H9 (cell line): ENCODE data around the gene SLC17A2. TPM values are rescaled to one million over a fixed set of nuclear protein-coding genes. Genes with fewer than 3 reads are reported as not detected.
A peak's percentile ranks its signal among the peaks of the same experiment; 100 is the strongest.

Source experiments
- DNase-seq: peaks from one replicate; pipeline ENCODE4 v3.0.0-alpha.2; 2017
- H2AFZ ChIP-seq: one replicate; pipeline ENCODE4 v1.6.1; 2013; ENCODE audit warnings: mild to moderate bottlenecking, low read length, control low read depth, moderate library complexity
- H2AK5ac ChIP-seq: 2 replicates; pipeline ENCODE4 v1.6.1; 2013; ENCODE audit warnings: low read length, control low read depth, mixed read lengths; ENCODE audit not compliant: insufficient read length
- H2BK120ac ChIP-seq: one replicate; pipeline ENCODE4 v1.6.1; 2013; ENCODE audit warnings: low read depth, mild to moderate bottlenecking, low read length, control low read depth, inconsistent platforms; ENCODE audit not compliant: poor library complexity, severe bottlenecking
- H2BK12ac ChIP-seq: 2 replicates; pipeline ENCODE4 v1.6.1; 2013; ENCODE audit warnings: low read length, control low read depth, mixed read lengths, low read depth; ENCODE audit not compliant: insufficient read length
- H2BK15ac ChIP-seq: 2 replicates; pipeline ENCODE4 v1.6.1; 2013; ENCODE audit warnings: low read depth, low read length, control low read depth
- H2BK20ac ChIP-seq: one replicate; pipeline ENCODE4 v1.6.1; 2013; ENCODE audit warnings: low read depth, mild to moderate bottlenecking, low read length, control low read depth, inconsistent platforms; ENCODE audit not compliant: poor library complexity, severe bottlenecking
- H2BK5ac ChIP-seq: 2 replicates; pipeline ENCODE4 v1.6.1; 2013; ENCODE audit warnings: low read length, control low read depth, mixed read lengths; ENCODE audit not compliant: insufficient read length
- H3K14ac ChIP-seq: 2 replicates; pipeline ENCODE4 v1.6.1; 2013; ENCODE audit warnings: low read length, control low read depth; ENCODE audit not compliant: insufficient read depth
- H3K18ac ChIP-seq: 2 replicates; pipeline ENCODE4 v1.6.1; 2013; ENCODE audit warnings: low read depth, mild to moderate bottlenecking, mixed read lengths, low read length, control low read depth; ENCODE audit not compliant: insufficient read length
- H3K23ac ChIP-seq: 2 replicates; pipeline ENCODE4 v1.6.1; 2013; ENCODE audit warnings: low read length, control low read depth, mixed read lengths, low read depth; ENCODE audit not compliant: insufficient read length
- H3K23me2 ChIP-seq: 2 replicates; pipeline ENCODE4 v1.6.1; 2013; ENCODE audit warnings: low read depth, mild to moderate bottlenecking, mixed read lengths, low read length, control low read depth; ENCODE audit not compliant: insufficient read length, poor library complexity, severe bottlenecking
- H3K27ac ChIP-seq: 2 replicates; pipeline ENCODE4 v1.5.1; 2013; ENCODE audit warnings: low read length, control low read depth, mixed read lengths, low read depth; ENCODE audit not compliant: insufficient read length
- H3K27me3 ChIP-seq: 2 replicates; pipeline ENCODE4 v1.6.1; 2013; ENCODE audit warnings: low read length, control low read depth, inconsistent platforms; ENCODE audit not compliant: insufficient read depth
- H3K4ac ChIP-seq: 2 replicates; pipeline ENCODE4 v1.6.1; 2013; ENCODE audit warnings: low read depth, mild to moderate bottlenecking, control low read depth, inconsistent platforms, low read length, moderate library complexity
- H3K4me1 ChIP-seq: 2 replicates; pipeline ENCODE4 v1.6.1; 2013; ENCODE audit warnings: low read length, control low read depth, inconsistent platforms; ENCODE audit not compliant: insufficient read depth
- H3K4me2 ChIP-seq: 2 replicates; pipeline ENCODE4 v1.6.1; 2013; ENCODE audit warnings: low read length, control low read depth, mixed read lengths; ENCODE audit not compliant: insufficient read length, insufficient read depth
- H3K56ac ChIP-seq: 2 replicates; pipeline ENCODE4 v1.6.1; 2013; ENCODE audit warnings: low read depth, mild to moderate bottlenecking, mixed read lengths, low read length, control low read depth; ENCODE audit not compliant: insufficient read length
- H3K79me1 ChIP-seq: 2 replicates; pipeline ENCODE4 v1.6.1; 2013; ENCODE audit warnings: low read depth, mild to moderate bottlenecking, moderate library complexity, low read length, control low read depth, inconsistent platforms; ENCODE audit not compliant: insufficient read depth, poor library complexity, severe bottlenecking
- H3K79me2 ChIP-seq: 2 replicates; pipeline ENCODE4 v1.6.1; 2013; ENCODE audit warnings: low read length, control low read depth, inconsistent platforms; ENCODE audit not compliant: insufficient read depth
- H3K9ac ChIP-seq: 2 replicates; pipeline ENCODE4 v1.6.1; 2013; ENCODE audit warnings: low read length, control low read depth, mixed read lengths; ENCODE audit not compliant: insufficient read length; ENCODE audit errors: extremely low read depth
- H3K9me3 ChIP-seq: one replicate; pipeline ENCODE4 v1.6.1; 2013; ENCODE audit warnings: low read depth, low read length, inconsistent platforms; ENCODE audit not compliant: control insufficient read depth
- H3T11ph ChIP-seq: one replicate; pipeline ENCODE4 v1.6.1; 2013; ENCODE audit warnings: mild to moderate bottlenecking, low read length, control low read depth, inconsistent platforms
- H4K20me1 ChIP-seq: one replicate; pipeline ENCODE4 v1.6.1; 2013; ENCODE audit not compliant: control insufficient read depth, insufficient read length, insufficient read depth
- H4K5ac ChIP-seq: 2 replicates; pipeline ENCODE4 v1.6.1; 2013; ENCODE audit warnings: low read depth, mild to moderate bottlenecking, mixed read lengths, low read length, control low read depth; ENCODE audit not compliant: insufficient read length
- H4K8ac ChIP-seq: replicated peaks from 2 replicates; pipeline ENCODE4 v1.6.1; 2013; ENCODE audit warnings: low read length, control low read depth, mixed read lengths, low read depth; ENCODE audit not compliant: insufficient read length
- H4K91ac ChIP-seq: 2 replicates; pipeline ENCODE4 v1.6.1; 2013; ENCODE audit warnings: low read depth, mild to moderate bottlenecking, moderate library complexity, mixed read lengths, low read length, control low read depth; ENCODE audit not compliant: insufficient read length
- H3K27ac Mint-ChIP-seq, 3 experiments: 2 replicates in 2 of 3; 3 replicates in 1 of 3; pipeline ENCODE4 v1.8.0; 2020 to 2021; ENCODE audit warnings: mixed read lengths in 3 of 3, mild to moderate bottlenecking in 1 of 3, moderate library complexity in 1 of 3
- H3K27me3 Mint-ChIP-seq: 2 replicates; pipeline ENCODE4 v1.8.0; 2021; ENCODE audit warnings: low read depth, mild to moderate bottlenecking, moderate library complexity, mixed read lengths
- H3K36me3 Mint-ChIP-seq, 3 experiments: 2 replicates in 2 of 3; 3 replicates in 1 of 3; pipeline ENCODE4 v1.8.0; 2020 to 2021; ENCODE audit warnings: low read depth in 3 of 3, mixed read lengths in 3 of 3; ENCODE audit not compliant: insufficient read depth in 1 of 3
- H3K4me1 Mint-ChIP-seq, 2 experiments: 2 replicates each; pipeline ENCODE4 v1.8.0; 2020; ENCODE audit warnings: mixed read lengths in 2 of 2
- H3K4me3 Mint-ChIP-seq, 2 experiments: 2 replicates in 1 of 2; 3 replicates in 1 of 2; pipeline ENCODE4 v1.8.0; 2020 to 2021; ENCODE audit warnings: mild to moderate bottlenecking in 2 of 2, mixed read lengths in 2 of 2, moderate library complexity in 1 of 2
- H3K9me3 Mint-ChIP-seq, 2 experiments: 2 replicates in 1 of 2; 3 replicates in 1 of 2; pipeline ENCODE4 v1.8.0; 2020; ENCODE audit warnings: mild to moderate bottlenecking in 2 of 2, mixed read lengths in 2 of 2, moderate library complexity in 1 of 2
- WGBS: extraction: QIAGEN DNeasy Blood & Tissue Kit; methylation state at CpG from one replicate; pipeline ENCODE4 v1.1.7; 2013; ENCODE audit warnings: missing lambda C conversion rate, low lambda C conversion rate, mixed read lengths; ENCODE audit not compliant: insufficient read length; ENCODE audit errors: extremely low coverage; 5-methylcytosine and 5-hydroxymethylcytosine counted together
- total RNA-seq: library from RNA; stranded (reverse); gene quantifications from 2 replicates; pipeline ENCODE4 v1.2.1, GENCODE V29; 2021
- TF ChIP-seq, protein P1 (sequence below): fragments of 200-600 bp; sonication (generic); conservative IDR thresholded peaks from 3 replicates; pipeline ENCODE4 v1.8.0; 2021; ENCODE audit warnings: antibody characterized with exemption, mild to moderate bottlenecking

Gene SLC17A2
- total RNA-seq, 1 experiment from 2014 or later, result not detected

GRCh38 chr6:25895771-25896170, 34.7 kb downstream of the SLC17A2 start:
- TF ChIP-seq, protein P1, sequence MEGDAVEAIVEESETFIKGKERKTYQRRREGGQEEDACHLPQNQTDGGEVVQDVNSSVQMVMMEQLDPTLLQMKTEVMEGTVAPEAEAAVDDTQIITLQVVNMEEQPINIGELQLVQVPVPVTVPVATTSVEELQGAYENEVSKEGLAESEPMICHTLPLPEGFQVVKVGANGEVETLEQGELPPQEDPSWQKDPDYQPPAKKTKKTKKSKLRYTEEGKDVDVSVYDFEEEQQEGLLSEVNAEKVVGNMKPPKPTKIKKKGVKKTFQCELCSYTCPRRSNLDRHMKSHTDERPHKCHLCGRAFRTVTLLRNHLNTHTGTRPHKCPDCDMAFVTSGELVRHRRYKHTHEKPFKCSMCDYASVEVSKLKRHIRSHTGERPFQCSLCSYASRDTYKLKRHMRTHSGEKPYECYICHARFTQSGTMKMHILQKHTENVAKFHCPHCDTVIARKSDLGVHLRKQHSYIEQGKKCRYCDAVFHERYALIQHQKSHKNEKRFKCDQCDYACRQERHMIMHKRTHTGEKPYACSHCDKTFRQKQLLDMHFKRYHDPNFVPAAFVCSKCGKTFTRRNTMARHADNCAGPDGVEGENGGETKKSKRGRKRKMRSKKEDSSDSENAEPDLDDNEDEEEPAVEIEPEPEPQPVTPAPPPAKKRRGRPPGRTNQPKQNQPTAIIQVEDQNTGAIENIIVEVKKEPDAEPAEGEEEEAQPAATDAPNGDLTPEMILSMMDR, result no peak
- H3K56ac ChIP-seq, result no peak overlapping the region
- no peak overlapping the region for H4K8ac ChIP-seq
- no peaks in the 10 kb centered on the region for H3K79me2 ChIP-seq
- no peak overlapping the region for H2BK5ac ChIP-seq
- H3K9ac ChIP-seq, result no peak overlapping the region
- no peak overlapping the region for H3K14ac ChIP-seq
- peaks cover 5% of the 10 kb centered on the region; the same call in 1 of the 2 replicates for H3K4me1 ChIP-seq
- no peak overlapping the region for H2BK15ac ChIP-seq
- no peak overlapping the region for H4K91ac ChIP-seq
- Mint-ChIP-seq H3K27me3 (no peaks in the 10 kb centered on the region), H3K4me1 (peaks cover 23% of the 10 kb centered on the region in 2 experiments), H3K27ac (no peak overlapping the region), H3K36me3 (no peaks in the 10 kb centered on the region), H3K4me3 (no peak overlapping the region), H3K9me3 (no peaks in the 10 kb centered on the region)
- H4K20me1 ChIP-seq, result no peaks in the 10 kb centered on the region
- H2BK12ac ChIP-seq, result no peak overlapping the region
- no peaks in the 10 kb centered on the region for H3K27me3 ChIP-seq
- no peak overlapping the region for H3K18ac ChIP-seq
- H3K9me3 ChIP-seq, result no peaks in the 10 kb centered on the region
- WGBS, result no CpG with 5 or more reads among the region's 1 CpG
- no peak overlapping the region for H2BK20ac ChIP-seq
- no peak overlapping the region for H3K23ac ChIP-seq
- no peaks in the 10 kb centered on the region for H3K79me1 ChIP-seq
- no peaks in the 10 kb centered on the region for H3K23me2 ChIP-seq
- no peak for DNase-seq
- no peak overlapping the region for H2AK5ac ChIP-seq
- no peak overlapping the region for H3K4me2 ChIP-seq
- no peak overlapping the region for H3K27ac ChIP-seq
- peak overlapping the region; percentile 10 for H2AFZ ChIP-seq
- H3K4ac ChIP-seq, result no peak overlapping the region
- no peak overlapping the region for H3T11ph ChIP-seq
- H4K5ac ChIP-seq, result no peak overlapping the region
- no peak overlapping the region for H2BK120ac ChIP-seq
